Ishikawa (cell line): Measurements from ENCODE around the gene CALML4.

Experiments used
- CEBPB ChIP-seq: IDR thresholded peaks from 2 replicates; pipeline ENCODE4 v1.6.1; 2012
- EGR1 ChIP-seq: IDR thresholded peaks from 2 replicates; pipeline ENCODE4 v1.6.1; 2012
- MAX ChIP-seq: IDR thresholded peaks from 2 replicates; pipeline ENCODE4 v1.6.1; 2012
- TEAD4 ChIP-seq: IDR thresholded peaks from 2 replicates; pipeline ENCODE4 v1.6.1; 2012
- ZBTB7A ChIP-seq: IDR thresholded peaks from 2 replicates; pipeline ENCODE4 v1.6.1; 2012; ENCODE audit warnings: low read depth

GRCh38 chr15:68173119-68173518 lies 32.0 kb downstream of the CALML4 start:
- no peak for TF ChIP-seq TEAD4
- no peak for TF ChIP-seq EGR1
- TF ChIP-seq MAX = no peak
- TF ChIP-seq CEBPB = no peak
- TF ChIP-seq ZBTB7A = no peak
